GM18508 (cell line): ENCODE data around the gene CYTH1.

Source experiments
- ATAC-seq: cut with Tn5 transposase; IDR thresholded peaks from one replicate; pipeline ENCODE4 v1.9.1; 2021; ENCODE audit warnings: moderate number of reproducible peaks; ENCODE audit not compliant: insufficient read depth, unreplicated experiment

Gene CYTH1

GRCh38 chr17:78781893-78782304, at the start of gene CYTH1:
Gene CYTH1 (minus strand): TSS chr17:78782273. CDS start chr17:78782223, 50 bp downstream.
- ATAC-seq = no peak

- no peak for ATAC-seq
These were observed 47.4 kb upstream of the CYTH1 start for GRCh38 chr17:78829477-78829876.

- no peak for ATAC-seq
These were observed 46.6 kb upstream of the CYTH1 start for GRCh38 chr17:78828470-78829185.

GRCh38 chr17:78826836-78827509, 44.9 kb upstream of the CYTH1 start:
- no peak for ATAC-seq

- no peak for ATAC-seq
These were observed 44.3 kb upstream of the CYTH1 start for GRCh38 chr17:78826421-78826820.

- no peak for ATAC-seq
These were observed 43.6 kb upstream of the CYTH1 start for GRCh38 chr17:78825696-78826095.

- no peak for ATAC-seq
These were observed 42.2 kb upstream of the CYTH1 start for GRCh38 chr17:78824240-78824639.

- ATAC-seq = no peak
These were observed 41.4 kb upstream of the CYTH1 start for GRCh38 chr17:78823282-78824046.

- ATAC-seq = no peak
These were observed 40.5 kb upstream of the CYTH1 start for GRCh38 chr17:78822552-78822951.

GRCh38 chr17:78821961-78822360, 39.9 kb upstream of the CYTH1 start:
- no peak for ATAC-seq

- ATAC-seq = no peak
These were observed 38.8 kb upstream of the CYTH1 start for GRCh38 chr17:78820841-78821240.

- no peak for ATAC-seq
These were observed 38.0 kb upstream of the CYTH1 start for GRCh38 chr17:78819806-78820792.

- no peak for ATAC-seq
These were observed 37.3 kb upstream of the CYTH1 start for GRCh38 chr17:78819402-78819801.

- ATAC-seq = no peak
These were observed 36.9 kb upstream of the CYTH1 start for GRCh38 chr17:78818932-78819331.

- ATAC-seq = no peak
These were observed 36.2 kb upstream of the CYTH1 start for GRCh38 chr17:78818152-78818846.

GRCh38 chr17:78817123-78817522, 35.0 kb upstream of the CYTH1 start:
- ATAC-seq = no peak

- ATAC-seq = no peak
These were observed 33.6 kb upstream of the CYTH1 start for GRCh38 chr17:78815696-78816095.

- no peak for ATAC-seq
These were observed 30.8 kb upstream of the CYTH1 start for GRCh38 chr17:78812855-78813254.

GRCh38 chr17:78808163-78808562, 26.1 kb upstream of the CYTH1 start:
- no peak for ATAC-seq
